HUES6 (cell line): ENCODE results near the gene CHRD.

Source experiments
- H3K27ac ChIP-seq: 2 replicates; pipeline ENCODE4 v1.7.0; 2013; ENCODE audit warnings: low read depth, mild to moderate bottlenecking, low read length, inconsistent platforms
- H3K27me3 ChIP-seq: 2 replicates; pipeline ENCODE4 v1.6.1; 2013; ENCODE audit warnings: low read length; ENCODE audit not compliant: control insufficient read depth, insufficient read depth
- H3K36me3 ChIP-seq: 2 replicates; pipeline ENCODE4 v1.6.1; 2013; ENCODE audit warnings: low read length; ENCODE audit not compliant: control insufficient read depth, insufficient read depth
- H3K4me1 ChIP-seq: 2 replicates; pipeline ENCODE4 v1.6.1; 2013; ENCODE audit warnings: low read length; ENCODE audit not compliant: control insufficient read depth, insufficient read depth
- H3K4me3 ChIP-seq: 2 replicates; pipeline ENCODE4 v1.5.1; 2013; ENCODE audit warnings: low read depth, low read length
- H3K9ac ChIP-seq: one replicate; pipeline ENCODE4 v1.6.1; 2013; ENCODE audit warnings: mild to moderate bottlenecking, low read length
- H3K9me3 ChIP-seq: 2 replicates; pipeline ENCODE4 v1.6.1; 2013; ENCODE audit warnings: low read depth, low read length; ENCODE audit not compliant: control insufficient read depth, insufficient read depth

The CHRD gene

DNA sequence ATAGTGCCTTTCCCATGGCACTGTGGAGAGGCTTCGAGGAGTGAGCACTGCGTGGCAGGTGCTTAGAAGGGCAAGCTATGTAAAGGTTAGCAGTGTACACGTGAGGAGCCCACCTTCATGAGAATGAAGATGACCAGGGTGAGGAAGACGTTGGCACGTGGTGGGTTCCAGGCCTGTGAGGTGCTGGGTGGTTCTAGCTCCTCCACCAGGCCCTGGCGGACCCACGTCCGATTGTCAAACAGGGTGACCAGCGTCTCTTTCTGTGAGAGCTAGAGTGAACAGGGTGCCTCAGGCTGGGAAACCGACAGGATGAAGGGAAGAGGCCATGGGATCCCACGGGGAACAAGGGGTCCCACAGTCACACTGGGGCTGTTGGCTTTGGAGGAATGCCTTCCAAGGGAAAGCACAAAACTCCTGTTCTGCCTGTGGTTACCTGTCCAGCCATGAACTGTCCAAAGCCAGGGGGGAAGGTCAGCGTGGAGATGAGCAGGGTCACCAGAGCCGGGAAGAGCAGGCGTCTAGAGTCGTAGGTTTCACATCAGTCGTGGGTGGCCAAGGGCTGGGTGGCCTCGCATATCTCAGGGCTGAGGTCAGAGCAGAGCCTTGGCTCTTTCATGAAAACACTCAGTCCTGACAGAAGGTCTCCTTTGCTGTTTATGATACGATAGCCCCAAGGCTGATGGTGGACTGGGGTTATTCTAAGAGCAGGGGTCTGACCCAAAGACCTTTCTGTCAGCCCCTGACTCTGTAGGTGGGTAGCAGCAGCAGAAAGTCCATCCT lies 24.4 kb upstream of the CHRD start:
- no peak overlapping the region for H3K4me3 ChIP-seq
- H3K27ac ChIP-seq, result no peak overlapping the region
- H3K27me3 ChIP-seq, result peaks cover 6% of the 10 kb centered on the region
- peaks cover 62% of the 10 kb centered on the region for H3K36me3 ChIP-seq
- no peaks in the 10 kb centered on the region for H3K9me3 ChIP-seq
- no peak overlapping the region for H3K9ac ChIP-seq
- H3K4me1 ChIP-seq, result peaks cover 27% of the 10 kb centered on the region

DNA sequence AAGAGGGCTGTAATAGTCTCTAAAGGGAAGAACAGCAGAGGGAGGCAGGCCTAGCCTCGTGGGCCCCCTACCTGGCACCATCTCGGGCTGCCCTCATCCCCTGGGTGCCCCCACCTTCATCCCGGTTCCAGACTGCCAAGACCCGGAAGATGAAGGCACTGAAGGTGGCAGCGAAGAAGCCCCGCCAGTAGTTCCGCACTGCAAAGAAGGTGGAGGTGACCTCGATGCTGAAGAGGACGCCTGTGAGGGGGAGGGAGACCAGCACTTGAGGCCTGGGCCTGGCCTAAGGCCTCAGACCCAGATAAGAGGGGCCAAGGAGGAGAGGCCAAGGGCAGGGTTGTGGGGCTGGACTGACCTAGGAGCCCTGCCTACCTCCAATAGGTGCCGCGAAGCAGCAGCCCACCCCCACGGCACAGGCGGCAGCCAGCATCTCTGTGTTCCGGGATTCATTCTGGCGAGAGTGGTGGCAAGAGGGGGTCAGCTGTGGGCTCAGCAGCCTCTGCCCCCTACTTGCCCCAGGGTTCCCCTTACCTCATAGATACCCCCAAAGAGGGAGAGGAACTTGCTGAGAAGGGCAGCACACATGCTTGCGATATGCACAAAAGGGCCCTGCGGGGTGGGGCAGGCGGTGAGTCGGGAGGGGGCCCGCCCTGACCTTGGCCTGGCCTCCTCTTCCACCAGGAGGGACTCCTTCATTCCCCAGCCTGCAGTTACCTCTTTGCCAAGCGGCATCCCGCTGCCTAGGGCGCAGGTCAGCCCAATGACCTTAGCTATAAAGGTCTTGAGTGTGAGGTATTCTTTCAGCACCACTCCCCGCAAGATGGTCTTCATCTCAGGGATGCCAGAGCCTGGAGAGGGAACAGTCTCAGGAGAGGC lies 22.4 kb upstream of the CHRD start:
- H3K4me1 ChIP-seq, result peaks cover 20% of the 10 kb centered on the region
- peaks cover 14% of the 10 kb centered on the region for H3K27me3 ChIP-seq
- no peaks in the 10 kb centered on the region for H3K9me3 ChIP-seq
- H3K4me3 ChIP-seq, result no peak overlapping the region
- H3K36me3 ChIP-seq, result peaks cover 52% of the 10 kb centered on the region
- H3K9ac ChIP-seq, result no peak overlapping the region
- H3K27ac ChIP-seq, result no peak overlapping the region

DNA sequence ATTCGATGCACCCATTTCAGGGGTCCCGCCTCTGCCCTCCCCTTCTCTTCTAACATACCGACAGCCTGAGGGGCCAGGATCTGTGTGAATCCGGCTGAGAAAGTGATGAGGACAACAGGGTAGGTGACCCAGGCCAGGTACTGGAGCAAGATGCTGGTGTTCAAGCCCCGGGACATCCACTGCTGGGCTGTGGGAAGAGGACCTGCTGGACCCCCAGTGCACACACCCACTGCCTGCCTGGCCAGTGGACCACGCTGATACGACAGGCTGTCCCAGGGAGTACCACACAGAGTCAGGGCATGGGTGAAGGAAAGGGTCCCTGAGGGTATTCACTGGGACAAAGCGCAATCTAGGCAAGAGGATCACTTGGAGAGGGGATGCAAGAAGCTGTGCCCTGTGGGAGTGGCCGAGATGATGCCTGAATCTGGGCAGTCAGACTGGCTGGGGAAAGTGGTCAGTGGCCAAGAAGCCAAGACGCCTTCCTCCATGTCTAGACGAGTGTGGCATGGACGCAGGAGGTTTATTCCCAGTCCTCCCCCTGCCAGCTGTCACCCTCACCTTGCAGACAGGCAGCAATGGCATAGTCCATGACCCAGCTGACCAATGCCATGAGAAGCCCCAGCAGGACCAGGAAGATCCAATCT lies 21.6 kb upstream of the CHRD start:
- H3K4me1 ChIP-seq, result peaks cover 20% of the 10 kb centered on the region
- no peak overlapping the region for H3K4me3 ChIP-seq
- peaks cover 46% of the 10 kb centered on the region for H3K36me3 ChIP-seq
- no peak overlapping the region for H3K27ac ChIP-seq
- H3K9ac ChIP-seq, result no peak overlapping the region
- H3K9me3 ChIP-seq, result no peaks in the 10 kb centered on the region
- peaks cover 14% of the 10 kb centered on the region for H3K27me3 ChIP-seq

DNA sequence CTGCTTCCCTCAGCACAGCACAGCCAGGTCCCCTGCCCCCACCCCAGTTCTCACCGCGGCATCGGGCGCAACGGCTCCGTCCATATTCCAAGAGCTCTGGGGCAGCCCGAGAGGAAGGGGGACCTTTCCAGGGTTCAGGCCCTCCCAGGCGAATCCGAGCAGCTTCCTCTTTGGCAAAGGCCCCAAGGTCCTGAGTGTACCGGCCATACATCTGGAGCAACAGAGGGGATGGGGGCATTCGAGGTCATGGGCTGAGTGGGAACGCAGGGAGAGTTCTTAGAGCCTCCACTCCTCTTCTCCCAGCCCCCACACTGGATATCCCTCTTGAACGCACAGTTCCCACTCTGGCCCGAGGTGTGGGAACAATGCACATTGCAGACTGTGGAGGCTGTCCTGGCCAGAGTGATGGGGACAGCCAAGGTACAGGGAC lies 20.9 kb upstream of the CHRD start:
- peaks cover 39% of the 10 kb centered on the region for H3K36me3 ChIP-seq
- H3K4me1 ChIP-seq, result peaks cover 20% of the 10 kb centered on the region
- H3K27me3 ChIP-seq, result peaks cover 14% of the 10 kb centered on the region
- no peaks in the 10 kb centered on the region for H3K9me3 ChIP-seq
- H3K4me3 ChIP-seq, result no peak overlapping the region
- H3K9ac ChIP-seq, result no peak overlapping the region
- no peak overlapping the region for H3K27ac ChIP-seq

DNA sequence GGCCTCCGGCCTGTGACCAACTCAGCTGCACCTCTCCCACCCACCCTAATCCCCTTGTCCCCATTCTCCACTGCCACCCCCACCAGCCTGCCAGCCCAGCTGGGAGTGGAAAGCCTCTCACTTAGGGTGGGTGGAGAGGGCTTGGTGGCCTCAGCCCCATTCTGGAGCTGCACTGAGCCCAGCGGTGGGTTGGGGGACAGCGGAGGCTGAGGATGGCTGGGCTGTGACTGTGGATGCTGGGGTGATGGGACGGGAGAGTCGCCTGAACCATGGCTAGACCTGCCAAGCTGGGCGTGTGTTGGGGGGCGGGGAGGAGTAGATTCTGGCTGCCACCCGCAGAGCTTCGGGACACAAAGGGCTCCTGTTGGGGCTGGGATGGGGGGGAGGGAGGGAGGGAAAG lies 20.2 kb upstream of the CHRD start:
- Histone ChIP-seq H3K36me3 (peaks cover 41% of the 10 kb centered on the region), H3K4me3 (peak overlapping the region; percentile 71; the same call in 1 of the 2 replicates), H3K4me1 (peaks cover 20% of the 10 kb centered on the region), H3K9me3 (no peaks in the 10 kb centered on the region), H3K9ac (no peak overlapping the region), H3K27me3 (peaks cover 14% of the 10 kb centered on the region), H3K27ac (no peak overlapping the region)

DNA sequence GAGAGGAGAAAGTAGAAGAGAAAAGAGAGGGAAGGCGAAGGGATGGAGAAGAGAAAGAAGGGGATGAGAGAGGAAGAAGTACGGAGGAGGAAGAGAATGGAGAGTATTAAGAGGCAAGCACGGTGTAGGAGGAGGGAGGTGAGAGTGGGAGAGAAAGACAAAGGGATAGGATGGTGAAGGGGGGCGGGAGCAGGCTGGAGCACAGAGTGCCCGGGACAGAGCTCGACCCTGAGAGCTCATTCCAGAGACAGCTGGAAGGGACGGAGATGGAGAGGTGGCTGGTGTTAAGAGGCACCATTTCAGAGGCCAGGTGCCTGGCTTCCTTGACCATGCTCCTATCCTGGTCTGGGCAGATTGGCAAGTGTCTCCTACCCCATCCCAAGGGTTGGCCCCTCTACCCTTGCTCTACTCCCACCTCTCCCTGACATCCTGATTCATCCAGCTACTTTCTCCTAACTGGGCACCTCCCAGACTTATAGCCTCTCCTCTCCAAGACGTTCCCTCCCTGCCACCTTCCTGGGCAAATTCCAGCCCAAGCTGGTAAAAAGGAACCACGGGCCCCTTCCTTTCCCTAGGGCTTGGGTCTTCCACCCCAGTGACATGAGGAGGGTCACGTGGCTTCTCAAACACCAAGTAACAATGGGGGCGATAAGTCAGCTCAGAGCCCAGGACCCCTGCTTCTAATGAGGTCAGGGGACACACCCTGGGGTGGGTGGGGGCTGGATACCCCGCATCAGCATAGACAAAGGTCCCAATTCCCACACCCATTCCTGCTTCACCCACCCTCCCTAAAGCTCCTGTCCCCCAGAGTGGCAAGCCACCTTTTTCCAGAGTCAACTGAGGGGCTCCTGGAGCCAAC lies 19.6 kb upstream of the CHRD start:
- Histone ChIP-seq H3K9ac (peak overlapping the region; percentile 74), H3K4me3 (peak overlapping the region; percentile 71), H3K27ac (no peak overlapping the region), H3K36me3 (peaks cover 41% of the 10 kb centered on the region), H3K27me3 (peaks cover 14% of the 10 kb centered on the region), H3K4me1 (peaks cover 20% of the 10 kb centered on the region), H3K9me3 (no peaks in the 10 kb centered on the region)

DNA sequence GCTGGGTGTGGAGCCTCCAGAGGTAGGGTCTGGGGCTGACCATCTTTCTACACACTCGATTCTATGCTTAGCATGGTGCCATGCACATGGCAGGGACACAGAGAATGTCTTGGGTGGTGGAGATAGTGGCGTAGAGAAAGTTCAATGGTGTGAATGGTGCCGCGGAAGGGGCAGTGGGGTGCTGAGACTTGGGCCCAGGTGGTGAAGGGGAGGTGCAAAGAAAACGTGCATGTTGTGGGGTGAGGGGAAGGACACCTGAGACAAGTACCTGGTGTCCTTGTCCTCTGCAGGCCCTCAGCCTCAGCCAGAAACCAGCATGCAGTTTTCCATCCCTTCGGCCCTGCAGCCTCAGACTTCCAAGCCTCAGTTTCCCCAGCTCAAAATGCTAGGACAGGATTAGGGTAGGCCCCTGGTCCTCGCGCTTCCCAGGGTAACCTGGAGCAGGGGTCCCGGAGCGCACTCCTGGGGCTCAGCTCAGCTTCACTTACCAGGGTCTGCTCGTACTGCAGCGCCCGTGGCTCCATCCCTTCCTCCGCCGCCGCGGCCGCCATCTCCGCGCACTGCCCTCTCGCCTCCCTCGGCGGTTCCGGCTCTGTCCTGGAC lies 18.8 kb upstream of the CHRD start:
- Histone ChIP-seq H3K36me3 (peaks cover 38% of the 10 kb centered on the region), H3K27ac (no peak overlapping the region), H3K4me3 (peak overlapping the region; percentile 71), H3K9me3 (no peaks in the 10 kb centered on the region), H3K4me1 (peaks cover 20% of the 10 kb centered on the region), H3K9ac (peak overlapping the region; percentile 74), H3K27me3 (peaks cover 14% of the 10 kb centered on the region)

DNA sequence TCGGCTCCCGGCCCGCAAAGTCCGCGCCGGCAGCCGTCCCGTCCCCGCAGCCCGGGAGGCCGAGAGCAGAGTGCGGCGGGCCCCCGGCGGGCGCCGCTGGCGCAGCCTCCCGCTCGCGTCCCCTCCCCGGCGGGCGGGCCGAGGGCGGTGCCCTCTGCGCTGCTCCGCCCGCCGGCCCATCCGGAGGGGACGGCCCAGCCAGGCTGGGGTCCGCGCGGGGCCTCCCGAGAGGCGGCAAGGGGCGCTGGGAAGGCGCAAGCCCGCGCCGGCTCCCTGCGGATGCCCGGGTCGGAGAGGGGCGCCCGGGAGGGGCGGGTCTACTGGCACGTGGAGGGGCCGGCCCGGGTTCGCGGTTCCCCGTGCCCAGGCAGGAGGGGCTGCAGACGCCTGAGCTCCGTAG lies 18.3 kb upstream of the CHRD start, which contains the start of the genes CLCN2 and POLR2H:
Gene CLCN2 (minus strand): TSS at position 74 of the 400 bp plus-strand sequence. CDS start 126 bp downstream, outside the sequence.
Gene POLR2H (plus strand): TSS at position 179 of the 400 bp plus-strand sequence. CDS start 1,783 bp downstream, outside the sequence.
- Histone ChIP-seq H3K27me3 (peaks cover 14% of the 10 kb centered on the region), H3K4me3 (peak within 1 kb of the TSS; percentile 71), H3K36me3 (peaks cover 38% of the 10 kb centered on the region), H3K9ac (peak within 1 kb of the TSS; percentile 75), H3K9me3 (no peaks in the 10 kb centered on the region), H3K27ac (peak within 1 kb of the TSS; percentile 36; the same call in 1 of the 2 replicates), H3K4me1 (peaks cover 20% of the 10 kb centered on the region)

DNA sequence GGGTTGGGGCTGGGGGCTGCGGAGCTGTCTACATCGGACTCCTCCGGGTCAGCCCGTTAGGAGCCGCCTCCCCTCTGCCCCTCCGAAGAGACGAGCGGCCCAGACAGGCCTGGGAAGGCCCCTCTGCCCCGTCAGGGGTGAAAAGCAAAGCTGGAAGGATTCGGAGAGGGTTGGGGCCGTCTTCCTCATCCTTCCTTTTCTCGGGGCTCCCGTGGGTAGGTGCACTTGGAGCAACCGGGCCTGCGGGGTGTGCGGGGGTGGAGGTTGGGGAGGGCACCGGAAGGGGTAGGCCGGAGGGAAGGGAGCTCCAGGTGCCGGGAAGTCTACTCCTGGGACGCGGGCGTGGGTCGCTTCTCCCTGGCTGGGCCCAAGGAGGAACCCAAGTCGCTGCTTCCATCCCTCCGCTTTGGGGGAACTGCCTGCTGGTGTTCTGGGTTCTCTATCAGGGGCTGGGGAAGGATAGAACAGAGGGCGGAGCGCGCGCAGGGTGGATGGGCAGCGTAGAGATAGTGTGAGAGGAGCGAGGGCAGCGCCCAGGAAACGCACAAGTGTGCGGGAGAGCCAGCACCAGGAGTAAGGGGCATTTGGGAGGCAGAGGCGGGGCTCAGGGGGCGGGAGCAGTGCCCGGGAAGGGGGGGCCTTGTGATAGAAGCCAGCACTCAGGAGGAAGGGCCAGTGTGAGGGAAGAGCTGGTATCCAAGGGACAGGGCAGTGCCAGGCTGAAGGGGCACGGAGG lies 17.8 kb upstream of the CHRD start:
- Histone ChIP-seq H3K27ac (peak overlapping the region; percentile 36; the same call in 1 of the 2 replicates), H3K9me3 (no peaks in the 10 kb centered on the region), H3K36me3 (peaks cover 38% of the 10 kb centered on the region), H3K9ac (peak overlapping the region; percentile 75), H3K4me1 (peaks cover 20% of the 10 kb centered on the region), H3K4me3 (peak overlapping the region; percentile 71), H3K27me3 (peaks cover 14% of the 10 kb centered on the region)
